ENCODE data around the gene SIRPA. TPM values are rescaled to one million over a fixed set of nuclear protein-coding genes. Genes with fewer than 3 reads are reported as not detected.

SIRPA gene
- polyA plus RNA-seq (ENCODE audit: insufficient read length in 10 of 10), result 10 to 100 TPM; 25.8 to 33.2 (median 28.9) TPM
- long read RNA-seq, donor 1, full-length matches to known transcripts, result 3 of 3 reads
- long read RNA-seq, donor 1, partial matches to known transcripts, result 0 of 3 reads
- long read RNA-seq, donor 1, other reads (novel, unspliced or antisense), result 0 of 3 reads
- long read RNA-seq, donor 2, full-length matches to known transcripts, result 3 of 3 reads
- long read RNA-seq, donor 2, partial matches to known transcripts, result 0 of 3 reads
- long read RNA-seq, donor 2, other reads (novel, unspliced or antisense), result 0 of 3 reads
- long read RNA-seq, donor 3, result 0 reads
- long read RNA-seq, donor 4, full-length matches to known transcripts, result 2 of 2 reads
- long read RNA-seq, donor 4, partial matches to known transcripts, result 0 of 2 reads
- long read RNA-seq, donor 4, other reads (novel, unspliced or antisense), result 0 of 2 reads
- long read RNA-seq, donor 5, full-length matches to known transcripts, result 2 of 9 reads
- long read RNA-seq, donor 5, partial matches to known transcripts, result 7 of 9 reads
- long read RNA-seq, donor 5, other reads (novel, unspliced or antisense), result 0 of 9 reads
- long read RNA-seq, donor 6, full-length matches to known transcripts, result 4 of 4 reads
- long read RNA-seq, donor 6, partial matches to known transcripts, result 0 of 4 reads
- long read RNA-seq, donor 6, other reads (novel, unspliced or antisense), result 0 of 4 reads
- long read RNA-seq, donor 7, full-length matches to known transcripts, result 3 of 3 reads
- long read RNA-seq, donor 7, partial matches to known transcripts, result 0 of 3 reads
- long read RNA-seq, donor 7, other reads (novel, unspliced or antisense), result 0 of 3 reads
- long read RNA-seq, donor 8, result 0 reads
- long read RNA-seq, donor 9, full-length matches to known transcripts, result 1 of 1 reads
- long read RNA-seq, donor 9, partial matches to known transcripts, result 0 of 1 reads
- long read RNA-seq, donor 9, other reads (novel, unspliced or antisense), result 0 of 1 reads

DNA sequence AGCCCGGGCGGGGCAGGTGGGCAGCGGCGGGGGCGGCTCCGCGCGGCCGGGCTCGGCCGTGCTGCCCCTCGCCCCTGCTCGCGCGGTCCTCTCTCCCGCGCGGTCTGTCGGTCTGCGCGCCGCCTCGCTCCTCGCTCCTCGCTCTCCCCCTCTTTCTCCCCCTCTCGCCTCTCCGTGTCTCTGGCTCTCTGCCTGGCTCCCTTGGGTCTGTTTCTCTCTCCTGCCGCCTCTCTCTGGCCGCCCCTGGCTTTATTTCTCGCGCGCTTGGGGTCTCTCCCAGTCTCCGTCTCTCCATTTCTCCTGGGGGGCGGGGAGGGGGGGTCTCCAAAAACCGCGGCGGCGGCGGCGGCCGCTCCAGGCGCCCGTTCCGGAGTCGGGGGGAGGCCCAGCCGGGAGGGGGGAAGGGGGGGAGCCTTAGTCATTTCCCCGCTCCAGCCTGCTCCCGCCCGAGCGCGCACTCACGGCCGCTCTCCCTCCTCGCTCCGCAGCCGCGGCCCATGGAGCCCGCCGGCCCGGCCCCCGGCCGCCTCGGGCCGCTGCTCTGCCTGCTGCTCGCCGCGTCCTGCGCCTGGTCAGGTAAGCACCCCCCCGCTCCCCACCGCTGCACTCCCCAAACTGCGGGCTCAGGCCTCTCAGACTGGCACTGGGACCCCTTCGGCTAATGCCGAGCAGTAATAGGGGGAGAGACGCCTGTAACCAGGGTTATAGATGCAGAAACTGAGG, at the start of gene SIRPA:
Gene SIRPA, plus strand, starts transcription at position 457 of the 723 bp plus-strand sequence. Its CDS starts 41 bp downstream, at position 498.
- DNase-seq, result peak; percentile 64 to 94 (median 85)

DNA sequence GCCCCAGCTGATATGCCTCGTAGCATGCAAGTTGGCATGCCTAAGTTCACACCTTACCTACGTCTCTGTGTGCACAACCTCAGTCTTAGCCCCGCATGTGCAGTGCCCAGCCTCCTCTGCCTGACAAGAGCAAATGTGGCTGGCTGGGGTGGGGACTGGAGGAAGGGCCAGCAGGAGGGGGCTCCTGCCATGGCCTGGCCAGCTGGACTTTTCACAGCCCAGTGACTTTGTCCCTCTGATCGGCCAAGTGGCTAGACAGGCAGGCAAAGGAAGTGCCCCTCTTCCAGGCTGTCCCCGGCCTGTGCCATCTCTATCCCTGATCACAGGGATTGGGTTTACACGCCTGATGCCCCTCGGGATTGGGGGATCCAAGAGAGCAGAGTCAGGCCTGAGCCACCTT, 49.5 kb upstream of the SIRPA start:
- no peak for DNase-seq

DNA sequence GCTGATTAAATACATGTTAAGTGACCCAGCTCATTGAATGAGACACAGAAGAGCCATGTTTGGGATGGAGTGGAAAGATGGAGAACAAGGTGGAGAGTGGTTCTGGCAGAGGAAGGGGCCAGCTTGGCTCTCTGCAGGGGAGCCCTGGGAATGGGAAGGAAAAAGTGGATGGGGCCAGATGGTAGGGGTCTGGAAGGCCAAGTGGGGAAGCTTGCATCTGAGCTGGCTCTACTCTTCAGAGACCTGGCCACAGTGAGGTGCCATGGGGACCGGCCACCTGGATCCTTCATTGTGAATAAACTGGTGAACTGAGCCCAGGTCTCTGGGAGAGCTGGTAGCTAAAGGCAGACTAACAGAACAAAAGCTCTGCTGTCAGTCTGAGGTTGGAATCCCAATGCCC, 48.9 kb upstream of the SIRPA start:
- no peak for DNase-seq

DNA sequence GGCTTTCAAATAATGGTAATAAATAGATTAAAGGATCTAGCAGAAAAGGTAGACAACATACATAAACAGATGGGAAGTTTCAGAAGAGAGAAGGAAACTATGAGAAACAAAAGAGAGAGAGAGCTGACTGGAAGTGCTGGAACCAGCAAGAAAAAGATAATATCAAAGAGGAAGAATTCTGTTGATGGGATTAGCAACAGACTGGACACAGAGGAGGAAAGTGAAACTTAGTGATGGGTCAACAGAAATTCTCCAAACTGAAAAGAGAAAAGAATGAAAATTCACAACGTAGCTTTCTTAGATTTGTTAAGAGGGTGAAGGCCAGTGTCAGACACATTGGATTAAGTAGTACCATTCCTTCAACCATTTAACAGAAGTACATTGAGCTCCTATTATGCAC, 48.3 kb upstream of the SIRPA start:
- no peak for DNase-seq

DNA sequence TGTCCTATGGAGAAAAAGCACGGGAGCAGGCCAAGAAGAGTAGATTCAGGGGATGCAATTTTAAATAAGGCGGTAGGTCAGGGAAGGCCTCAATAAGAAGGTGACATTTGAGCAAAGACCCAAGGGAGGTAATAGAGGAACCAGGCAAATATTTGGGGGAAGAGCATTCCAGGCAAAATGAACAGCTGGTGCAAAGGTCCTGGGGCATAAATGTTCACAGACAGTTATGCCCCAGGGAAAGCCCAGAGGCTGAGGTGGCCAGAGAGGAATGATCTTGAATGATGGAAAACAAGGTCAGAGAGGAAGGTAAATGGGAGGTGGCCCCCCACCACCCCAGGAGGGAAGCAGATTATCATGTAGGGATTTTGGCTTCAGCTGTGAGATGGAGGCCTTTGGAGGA, 47.4 kb upstream of the SIRPA start:
- DNase-seq, result no peak

DNA sequence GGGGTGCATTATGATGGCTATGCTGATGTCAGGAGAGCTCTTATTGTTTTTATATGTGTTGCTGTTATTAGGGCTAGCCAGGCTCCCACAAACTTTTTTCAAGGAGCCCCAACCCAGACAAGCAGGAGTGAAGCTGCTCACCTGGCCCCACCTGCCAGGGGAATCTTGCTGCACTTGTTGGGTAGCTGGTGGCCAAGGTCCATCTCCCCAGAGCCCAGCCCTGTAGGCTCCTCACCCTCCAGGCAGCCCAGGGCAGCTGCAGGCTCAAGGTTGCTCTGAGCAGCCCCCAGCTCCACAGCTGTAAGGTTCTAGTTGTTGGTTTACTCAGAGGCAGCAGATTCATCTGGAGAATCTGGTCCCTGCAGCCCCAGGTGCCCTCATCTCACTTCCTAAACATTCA, 46.8 kb upstream of the SIRPA start:
- DNase-seq, result no peak

DNA sequence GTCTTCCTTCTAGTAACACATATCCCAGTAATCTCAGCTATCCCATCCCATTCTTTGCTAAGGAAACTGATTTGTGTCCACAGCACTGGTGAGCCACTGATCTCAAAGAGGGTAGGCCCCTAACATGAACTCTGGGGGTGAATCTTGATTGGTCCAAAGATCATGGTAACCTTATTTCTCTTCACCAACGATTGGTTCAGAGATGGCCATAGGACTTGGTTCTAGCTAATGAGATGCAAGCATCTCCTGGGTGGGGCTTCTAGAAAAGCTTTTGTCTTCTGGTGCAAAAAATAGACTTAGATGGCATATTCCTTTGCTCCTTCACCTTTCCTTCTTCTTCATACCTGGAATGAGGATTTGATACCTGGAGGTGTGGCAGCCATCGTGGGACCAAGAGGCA, 43.8 kb upstream of the SIRPA start:
- DNase-seq, result no peak

DNA sequence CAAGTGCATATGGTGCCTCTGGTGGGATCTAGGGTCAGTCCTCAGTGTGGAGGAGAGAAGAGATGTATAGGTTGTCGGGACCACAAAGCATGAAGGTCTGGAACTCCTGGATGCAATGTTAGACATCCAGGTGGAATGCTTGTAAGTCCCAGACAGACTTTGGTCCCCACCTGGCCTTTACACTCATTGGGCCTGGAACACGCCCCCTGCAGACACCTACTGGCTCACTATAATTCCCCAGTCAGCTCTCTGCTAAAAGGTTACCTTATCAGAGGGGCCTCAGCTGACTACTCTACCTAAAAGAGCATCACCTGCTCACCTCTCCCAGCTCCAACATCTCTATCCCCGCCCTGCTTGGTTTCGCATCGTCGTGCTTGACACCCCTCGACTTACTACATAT, 41.7 kb upstream of the SIRPA start:
- no peak for DNase-seq

DNA sequence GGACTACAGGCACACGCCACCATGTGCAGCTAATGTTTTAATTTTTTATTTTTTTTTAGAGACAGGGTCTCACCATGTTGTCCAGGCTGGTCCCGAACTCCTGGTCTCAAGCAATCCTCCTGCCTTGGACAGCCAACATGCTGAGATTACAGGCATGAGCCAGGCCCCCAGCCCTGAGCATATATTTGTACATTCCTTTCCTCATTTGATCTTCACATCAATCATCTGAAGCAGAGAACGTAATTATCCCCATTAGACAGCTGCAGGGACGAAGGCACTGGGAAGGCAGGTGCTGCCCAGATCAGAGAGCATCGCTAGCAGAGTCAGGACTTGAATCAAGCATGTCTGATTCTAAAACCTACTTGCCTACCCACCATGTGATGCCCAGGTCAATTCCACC, 41.0 kb upstream of the SIRPA start:
- DNase-seq, result no peak

DNA sequence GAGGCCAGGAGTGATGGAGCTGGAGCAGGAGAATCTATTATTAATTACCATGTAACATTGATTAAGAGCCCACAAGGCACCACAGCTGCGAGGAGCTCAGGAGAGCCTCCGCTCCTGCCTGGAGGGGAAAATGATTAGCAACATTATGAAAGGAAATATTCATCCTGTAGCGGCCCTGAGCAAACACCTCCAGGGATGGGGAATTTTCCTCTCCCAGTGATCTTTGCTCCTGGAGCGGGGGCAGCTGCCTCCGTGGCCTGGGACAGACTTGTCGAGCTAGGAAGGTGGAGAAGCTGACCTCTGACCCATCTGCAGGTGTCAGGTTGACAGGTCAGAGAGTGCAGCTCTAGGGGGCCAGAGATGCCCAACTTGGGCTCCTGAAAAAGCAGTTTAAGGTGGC, 40.1 kb upstream of the SIRPA start:
- DNase-seq, result no peak

DNA sequence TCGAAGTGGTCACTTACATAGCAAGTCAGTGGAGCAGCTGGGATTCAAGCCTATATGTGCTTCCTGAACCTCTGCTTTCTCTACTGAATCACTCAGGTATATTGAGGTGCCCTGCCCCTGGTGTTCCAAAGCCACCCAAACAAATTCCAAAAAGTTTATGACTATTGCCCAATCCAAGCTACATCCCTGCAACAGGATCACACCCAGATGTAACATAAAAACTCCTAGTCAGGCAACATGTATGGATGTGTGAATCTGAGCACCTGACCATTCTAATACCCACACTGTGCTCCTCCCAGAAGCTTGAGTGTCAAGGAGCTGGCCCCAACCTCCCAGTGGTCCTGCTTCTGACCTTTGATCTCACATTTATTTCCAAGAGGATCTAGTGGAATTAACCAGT, 39.5 kb upstream of the SIRPA start:
- DNase-seq, result no peak

DNA sequence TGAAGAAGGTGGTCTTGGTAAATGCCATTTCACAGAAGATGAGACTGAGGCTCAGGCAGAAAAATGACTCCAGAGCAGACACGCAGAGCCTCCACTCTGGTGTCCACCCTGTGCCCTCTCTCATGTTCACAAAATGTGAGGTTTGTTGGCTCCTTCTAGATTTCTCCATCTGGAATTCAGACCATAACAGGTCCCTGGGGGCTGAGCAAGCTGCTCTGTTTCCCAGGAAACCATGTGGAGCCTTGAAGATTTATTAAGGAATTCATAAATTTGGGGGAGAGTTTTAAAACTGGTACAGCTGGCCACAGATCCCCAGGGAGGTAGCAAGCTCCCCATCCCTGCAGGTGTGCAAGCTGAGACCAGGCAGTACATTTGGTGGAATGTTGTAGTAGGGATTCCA, 38.8 kb upstream of the SIRPA start:
- peak in 2 of 3 donors; percentile 17 to 47 for DNase-seq

DNA sequence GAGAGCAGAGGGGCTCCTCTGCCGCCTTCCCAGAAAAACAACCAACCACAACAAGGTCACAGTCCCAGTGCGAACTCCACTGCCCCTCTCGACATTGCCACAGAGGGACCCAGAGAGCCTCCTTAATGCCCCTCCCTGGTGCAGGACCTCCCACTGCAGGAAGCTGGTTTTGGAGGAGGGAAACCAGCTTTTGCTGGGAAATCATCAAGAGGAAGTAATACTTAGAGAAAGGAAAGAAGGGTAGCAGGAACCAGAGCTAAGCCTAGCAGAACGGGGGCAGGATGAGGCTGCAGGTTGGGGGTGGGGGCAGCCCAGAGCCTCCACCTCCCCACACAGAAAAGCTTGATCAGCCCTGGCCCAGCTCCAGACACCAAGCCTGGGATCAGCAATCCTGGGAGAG, 37.7 kb upstream of the SIRPA start:
- no peak for DNase-seq

DNA sequence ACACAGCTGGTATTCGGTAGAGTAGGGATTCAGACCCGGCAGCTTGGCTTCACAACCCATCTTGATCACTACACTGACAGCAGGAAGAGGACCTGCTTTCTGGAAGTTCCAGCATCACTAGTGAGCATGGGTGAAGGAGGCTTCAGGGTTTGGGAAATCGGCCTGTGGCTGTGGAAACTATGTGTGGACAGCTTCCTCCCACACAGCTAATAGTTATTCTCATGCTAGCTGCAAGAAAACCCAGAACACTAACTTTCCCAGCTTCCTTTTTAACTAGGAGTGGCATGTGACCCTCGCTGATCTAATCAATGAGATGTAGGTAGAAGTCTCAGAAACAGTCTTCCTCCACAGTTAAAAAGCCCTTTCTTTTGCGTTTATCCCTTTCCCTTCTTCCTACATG, 36.3 kb upstream of the SIRPA start:
- DNase-seq, result no peak

DNA sequence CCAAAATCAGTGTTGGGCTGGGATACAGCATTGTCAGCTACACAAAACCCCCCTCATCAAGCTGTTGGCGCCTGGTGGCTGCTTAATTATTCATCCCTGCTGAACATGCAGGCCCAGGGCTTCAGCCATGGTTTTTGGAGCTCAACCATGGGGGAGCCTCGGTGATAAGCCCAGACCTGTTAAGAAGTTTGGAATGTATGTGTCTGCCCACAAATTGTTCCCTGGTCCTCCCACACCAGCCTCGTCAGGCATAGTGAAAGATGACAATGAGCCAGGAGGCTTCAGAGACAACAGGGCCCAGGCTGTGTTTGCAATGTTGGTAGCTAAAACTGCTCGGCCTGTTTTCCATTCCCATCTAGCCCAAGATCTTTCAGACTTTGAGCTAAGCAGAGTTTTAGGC, 34.8 kb upstream of the SIRPA start:
- peak in 1 of 3 donors; percentile 72 for DNase-seq

DNA sequence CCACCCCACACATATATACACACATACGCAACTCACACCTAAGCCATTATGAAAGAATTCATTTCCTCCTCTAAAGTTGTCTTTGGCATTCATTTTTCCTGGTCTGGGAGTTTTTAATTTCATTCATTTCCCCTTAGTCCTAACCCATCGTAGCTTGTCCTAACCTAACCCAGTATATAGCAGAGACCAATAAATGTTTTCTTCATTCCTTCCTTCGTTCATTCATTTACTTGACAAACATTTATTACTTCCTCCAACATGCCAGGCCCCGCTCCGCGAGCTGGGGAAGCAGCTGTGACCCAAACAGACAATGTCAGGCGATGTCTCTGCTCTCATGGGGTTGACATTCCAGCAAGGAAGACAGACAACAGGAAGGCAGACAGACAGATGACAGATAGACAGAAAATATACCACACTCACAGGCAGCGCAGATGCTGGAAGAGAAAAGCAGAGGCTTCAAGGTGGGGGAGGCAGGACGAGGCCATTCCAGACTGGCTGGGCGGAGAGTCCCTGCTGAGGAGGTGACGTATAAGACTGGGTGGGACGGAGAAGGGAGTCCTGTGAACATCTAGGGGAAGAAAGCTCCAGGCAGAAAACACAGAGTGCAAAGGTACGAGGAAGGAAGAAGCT, 33.7 kb upstream of the SIRPA start:
- DNase-seq, result peak in 2 of 3 donors; percentile 41 to 52

DNA sequence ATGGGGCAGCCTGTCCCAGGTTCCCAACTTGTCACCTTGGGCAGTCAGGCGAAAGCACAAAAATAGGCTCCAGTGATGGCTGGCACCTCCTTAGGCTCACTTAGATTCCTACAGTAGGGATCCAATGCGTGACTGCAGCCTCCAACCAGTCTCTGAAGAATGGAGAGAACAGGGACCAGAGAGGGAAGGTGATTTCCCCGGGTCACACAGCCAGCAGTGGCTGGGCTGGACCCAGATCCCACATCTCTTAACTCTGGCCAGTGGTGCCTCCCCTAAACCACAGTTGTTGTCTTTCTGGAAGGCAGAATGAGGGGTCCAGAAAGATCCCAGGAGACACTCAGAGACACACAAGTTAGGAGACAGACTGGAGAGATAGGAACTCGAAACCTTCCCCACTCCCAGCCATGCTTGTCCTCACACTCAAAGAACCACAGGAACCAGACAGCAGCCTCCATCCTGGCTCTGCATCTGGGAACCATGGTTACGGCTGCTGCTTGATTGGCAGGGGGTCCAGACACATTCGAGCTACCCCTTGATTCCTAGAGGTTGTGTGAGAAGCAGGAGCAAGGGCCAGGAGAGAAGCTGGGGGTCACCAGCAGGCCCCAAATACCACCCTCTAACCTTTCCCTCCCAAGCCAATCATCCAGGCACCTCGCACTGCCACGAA, 33.1 kb upstream of the SIRPA start:
- no peak for DNase-seq

DNA sequence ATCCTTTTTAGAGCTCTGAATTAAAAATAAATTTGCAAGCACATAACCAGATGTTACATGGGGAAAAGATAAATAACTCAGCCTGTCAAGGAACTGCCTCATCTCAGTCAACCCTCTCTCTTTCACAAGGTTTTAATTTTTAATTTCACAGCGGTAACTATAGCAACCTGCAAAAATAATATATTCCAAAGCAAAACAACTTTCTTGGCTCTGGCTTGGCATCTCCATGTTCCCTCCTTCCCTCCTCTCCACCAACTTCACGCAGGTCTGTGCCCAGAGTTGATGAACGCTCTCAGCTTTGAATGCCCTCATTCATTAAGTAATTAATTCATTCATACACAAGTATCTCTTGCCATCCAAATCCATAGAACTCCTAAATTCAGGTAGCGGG, 32.5 kb upstream of the SIRPA start:
- no peak for DNase-seq

DNA sequence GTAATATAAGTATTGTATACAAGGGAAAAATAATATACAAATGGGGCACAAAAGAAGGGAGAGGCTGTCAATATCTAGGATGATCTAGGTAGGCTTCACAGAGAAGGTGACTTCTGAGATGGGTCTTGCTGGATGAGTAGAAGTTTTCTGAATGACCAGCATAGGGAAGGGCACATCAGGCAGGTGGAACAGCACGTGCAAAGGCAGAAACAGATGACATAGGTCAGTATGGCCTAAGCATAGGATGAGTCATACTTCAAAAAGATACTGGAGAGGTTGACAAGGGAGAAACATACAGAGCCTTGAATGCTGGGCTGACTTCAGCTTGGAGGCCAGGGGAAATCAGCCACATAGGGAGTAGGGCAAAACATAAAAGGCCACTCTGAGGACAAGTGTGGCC, 31.9 kb upstream of the SIRPA start:
- DNase-seq, result no peak

DNA sequence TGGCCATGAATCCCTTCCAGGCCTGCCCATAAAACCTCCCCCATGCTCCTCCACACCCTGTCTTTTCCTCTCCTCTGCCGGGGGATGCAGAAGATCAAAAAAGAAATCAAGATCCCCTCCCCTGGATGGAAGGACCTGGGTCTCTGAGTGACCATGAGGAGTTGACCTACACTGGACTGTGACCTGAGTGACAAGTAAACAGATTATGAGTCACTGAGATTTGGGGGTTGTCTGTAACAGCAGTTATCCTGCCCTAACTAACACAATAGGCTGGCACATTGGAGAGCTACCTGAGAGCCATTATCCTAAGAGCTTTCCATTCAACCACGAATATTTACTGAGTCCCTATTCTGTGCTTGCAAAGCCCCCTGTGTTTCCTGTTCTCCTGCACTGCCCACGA, 28.4 kb upstream of the SIRPA start:
- DNase-seq, result no peak

Measured in muscle of back (tissue), 13 donors.